ENCODE data around the gene CPA1.

GRCh38 chr7:130397051-130397757 lies 16.9 kb downstream of the CPA1 start:
- no peak for TF ChIP-seq FOXM1 (IDR thresholded peaks at IDR 0.05; ENCODE audit: borderline replicate concordance, low read depth)
- TF ChIP-seq MAX (IDR thresholded peaks at IDR 0.05), result no peak
- no peak for TF ChIP-seq YY1 (IDR thresholded peaks at IDR 0.05; ENCODE audit: low read depth)
